ENCODE measurements around the gene GPR15LG. TPM values are rescaled to one million over a fixed set of nuclear protein-coding genes. Genes with fewer than 3 reads are reported as not detected.

GPR15LG gene
- total RNA-seq, 1 experiment from 2014 or later: not detected

DNA sequence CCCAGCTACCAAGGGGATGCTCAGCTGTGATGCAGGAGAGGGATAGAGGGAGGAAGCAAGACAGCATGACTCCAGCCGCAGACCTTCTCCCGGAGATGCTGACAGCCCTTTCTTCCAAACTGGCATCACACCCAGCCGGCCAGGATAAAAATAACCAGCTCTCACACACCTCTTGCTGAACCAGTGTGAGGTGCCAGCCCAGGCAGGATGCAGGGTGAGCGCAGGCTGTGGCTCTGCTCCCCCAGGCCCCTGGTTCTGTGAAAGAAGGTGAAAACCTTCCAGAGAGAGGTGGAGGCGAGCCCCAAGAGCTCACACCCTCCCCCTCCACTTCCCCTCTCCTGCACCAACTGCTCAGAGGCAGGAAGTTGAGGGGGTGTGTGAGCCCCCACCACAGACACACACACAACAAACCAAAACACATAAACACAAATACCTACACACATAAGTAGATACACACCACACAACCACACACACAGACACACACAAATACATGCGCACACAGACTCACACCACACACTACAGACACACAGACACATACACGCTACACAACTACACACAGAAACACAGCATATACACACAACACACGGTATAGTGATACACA lies 4.0 kb downstream of the GPR15LG start:
- RAD21 ChIA-PET (ENCODE audit: low non-redundant PET in 1 of 2, low total read pairs in 2 of 2, uncharacterized antibody in 2 of 2, unreplicated experiment in 2 of 2): no interaction called here
- no peaks in the 10 kb centered on the region for H3K27me3 ChIP-seq (ENCODE audit: insufficient read depth, low read length)
- no peak for DNase-seq (ENCODE audit: low read depth, low spot score)
- CTCF ChIA-PET: no interaction called here
- no peak overlapping the region for H3K9ac ChIP-seq (ENCODE audit: low read length)
- TF ChIP-seq, protein P1, sequence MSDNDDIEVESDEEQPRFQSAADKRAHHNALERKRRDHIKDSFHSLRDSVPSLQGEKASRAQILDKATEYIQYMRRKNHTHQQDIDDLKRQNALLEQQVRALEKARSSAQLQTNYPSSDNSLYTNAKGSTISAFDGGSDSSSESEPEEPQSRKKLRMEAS (IDR thresholded peaks at IDR 0.05): no peak
- TF ChIP-seq, protein P2, sequence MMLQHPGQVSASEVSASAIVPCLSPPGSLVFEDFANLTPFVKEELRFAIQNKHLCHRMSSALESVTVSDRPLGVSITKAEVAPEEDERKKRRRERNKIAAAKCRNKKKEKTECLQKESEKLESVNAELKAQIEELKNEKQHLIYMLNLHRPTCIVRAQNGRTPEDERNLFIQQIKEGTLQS (IDR thresholded peaks at IDR 0.05): no peak
- TF ChIP-seq ZNF274 (IDR thresholded peaks at IDR 0.05; ENCODE audit: low read depth, low read length): no peak
- no peak for TF ChIP-seq EZH2 (IDR thresholded peaks at IDR 0.05)
- no peak for TF ChIP-seq EGR1 (IDR thresholded peaks at IDR 0.05; ENCODE audit: low read depth)
- TF ChIP-seq POLR2A (IDR thresholded peaks at IDR 0.05; ENCODE audit: borderline replicate concordance, extremely low read depth, insufficient read depth, insufficient read length): no peak
- TF ChIP-seq, protein P3, sequence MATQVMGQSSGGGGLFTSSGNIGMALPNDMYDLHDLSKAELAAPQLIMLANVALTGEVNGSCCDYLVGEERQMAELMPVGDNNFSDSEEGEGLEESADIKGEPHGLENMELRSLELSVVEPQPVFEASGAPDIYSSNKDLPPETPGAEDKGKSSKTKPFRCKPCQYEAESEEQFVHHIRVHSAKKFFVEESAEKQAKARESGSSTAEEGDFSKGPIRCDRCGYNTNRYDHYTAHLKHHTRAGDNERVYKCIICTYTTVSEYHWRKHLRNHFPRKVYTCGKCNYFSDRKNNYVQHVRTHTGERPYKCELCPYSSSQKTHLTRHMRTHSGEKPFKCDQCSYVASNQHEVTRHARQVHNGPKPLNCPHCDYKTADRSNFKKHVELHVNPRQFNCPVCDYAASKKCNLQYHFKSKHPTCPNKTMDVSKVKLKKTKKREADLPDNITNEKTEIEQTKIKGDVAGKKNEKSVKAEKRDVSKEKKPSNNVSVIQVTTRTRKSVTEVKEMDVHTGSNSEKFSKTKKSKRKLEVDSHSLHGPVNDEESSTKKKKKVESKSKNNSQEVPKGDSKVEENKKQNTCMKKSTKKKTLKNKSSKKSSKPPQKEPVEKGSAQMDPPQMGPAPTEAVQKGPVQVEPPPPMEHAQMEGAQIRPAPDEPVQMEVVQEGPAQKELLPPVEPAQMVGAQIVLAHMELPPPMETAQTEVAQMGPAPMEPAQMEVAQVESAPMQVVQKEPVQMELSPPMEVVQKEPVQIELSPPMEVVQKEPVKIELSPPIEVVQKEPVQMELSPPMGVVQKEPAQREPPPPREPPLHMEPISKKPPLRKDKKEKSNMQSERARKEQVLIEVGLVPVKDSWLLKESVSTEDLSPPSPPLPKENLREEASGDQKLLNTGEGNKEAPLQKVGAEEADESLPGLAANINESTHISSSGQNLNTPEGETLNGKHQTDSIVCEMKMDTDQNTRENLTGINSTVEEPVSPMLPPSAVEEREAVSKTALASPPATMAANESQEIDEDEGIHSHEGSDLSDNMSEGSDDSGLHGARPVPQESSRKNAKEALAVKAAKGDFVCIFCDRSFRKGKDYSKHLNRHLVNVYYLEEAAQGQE (IDR thresholded peaks at IDR 0.05; ENCODE audit: low read depth): no peak
- TF ChIP-seq EZH2phosphoT487 (IDR thresholded peaks at IDR 0.05; ENCODE audit: borderline replicate concordance): no peak
- TF ChIP-seq ZFX (IDR thresholded peaks at IDR 0.05): no peak
- no peak for TF ChIP-seq YY1 (IDR thresholded peaks at IDR 0.05; ENCODE audit: extremely low read depth, insufficient replicate concordance, low read depth, low read length)
- no peak for TF ChIP-seq SIN3A (IDR thresholded peaks at IDR 0.05; ENCODE audit: low read depth)
- TF ChIP-seq JUND (IDR thresholded peaks at IDR 0.05): no peak
- TF ChIP-seq FOSL1 (IDR thresholded peaks at IDR 0.05; ENCODE audit: low read depth): no peak
- TF ChIP-seq, protein P4, sequence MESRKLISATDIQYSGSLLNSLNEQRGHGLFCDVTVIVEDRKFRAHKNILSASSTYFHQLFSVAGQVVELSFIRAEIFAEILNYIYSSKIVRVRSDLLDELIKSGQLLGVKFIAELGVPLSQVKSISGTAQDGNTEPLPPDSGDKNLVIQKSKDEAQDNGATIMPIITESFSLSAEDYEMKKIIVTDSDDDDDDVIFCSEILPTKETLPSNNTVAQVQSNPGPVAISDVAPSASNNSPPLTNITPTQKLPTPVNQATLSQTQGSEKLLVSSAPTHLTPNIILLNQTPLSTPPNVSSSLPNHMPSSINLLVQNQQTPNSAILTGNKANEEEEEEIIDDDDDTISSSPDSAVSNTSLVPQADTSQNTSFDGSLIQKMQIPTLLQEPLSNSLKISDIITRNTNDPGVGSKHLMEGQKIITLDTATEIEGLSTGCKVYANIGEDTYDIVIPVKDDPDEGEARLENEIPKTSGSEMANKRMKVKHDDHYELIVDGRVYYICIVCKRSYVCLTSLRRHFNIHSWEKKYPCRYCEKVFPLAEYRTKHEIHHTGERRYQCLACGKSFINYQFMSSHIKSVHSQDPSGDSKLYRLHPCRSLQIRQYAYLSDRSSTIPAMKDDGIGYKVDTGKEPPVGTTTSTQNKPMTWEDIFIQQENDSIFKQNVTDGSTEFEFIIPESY (IDR thresholded peaks at IDR 0.05; ENCODE audit: extremely low read depth, insufficient replicate concordance, low read length): no peak
- no peak for TF ChIP-seq TCF7L2 (IDR thresholded peaks at IDR 0.05; ENCODE audit: borderline replicate concordance, extremely low read depth, insufficient read depth, insufficient read length)
- no peak for TF ChIP-seq SRF (IDR thresholded peaks at IDR 0.05; ENCODE audit: low read depth)
- TF ChIP-seq CEBPB (IDR thresholded peaks at IDR 0.05; ENCODE audit: low read depth): no peak
- TF ChIP-seq SP1 (IDR thresholded peaks at IDR 0.05; ENCODE audit: low read depth): no peak
- ATAC-seq: no peak
- no peak overlapping the region for H3K4me2 ChIP-seq (ENCODE audit: low read length)
- no peak overlapping the region for H2AFZ ChIP-seq (ENCODE audit: low read depth, low read length, poor library complexity, severe bottlenecking)
- no peak overlapping the region for H3K4me3 ChIP-seq (replicated peaks in 1 of 2; ENCODE audit: low read depth in 1 of 2, low read length in 2 of 2)
- H3K27ac ChIP-seq (ENCODE audit: low read depth, low read length): no peak overlapping the region
- no peaks in the 10 kb centered on the region for H3K36me3 ChIP-seq (ENCODE audit: control insufficient read depth in 1 of 2, insufficient read depth in 2 of 2, low read length in 2 of 2)
- H3K9me2 ChIP-seq (ENCODE audit: insufficient read depth): no peaks in the 10 kb centered on the region
- no peaks in the 10 kb centered on the region for H3K4me1 ChIP-seq (ENCODE audit: control insufficient read depth in 1 of 2, insufficient read depth in 2 of 2, low read length in 2 of 2)
- no peaks in the 10 kb centered on the region for H3K9me3 ChIP-seq (ENCODE audit: control insufficient read depth in 1 of 2, insufficient read depth in 1 of 2, low read depth in 1 of 2, low read length in 2 of 2)
- no peaks in the 10 kb centered on the region for H3K79me2 ChIP-seq (ENCODE audit: insufficient read depth, low read length)
- no TSS peak for BruUV-seq (replicated peaks)
- POLR2A ChIA-PET: no interaction called here
- intact Hi-C loops (cut with micrococcal nuclease): no loop called here
- no peaks in the 10 kb centered on the region for H4K20me1 ChIP-seq (ENCODE audit: insufficient read depth)
